Measurements from ENCODE around the gene MYCT1. TPM values are rescaled to one million over a fixed set of nuclear protein-coding genes. Genes with fewer than 3 reads are reported as not detected.
"Not testable (repeated sequence)": the region's sequence is repeated elsewhere in the genome, so short reads cannot be mapped to it uniquely, and the experiment has no call there.

MYCT1 gene, protein sequence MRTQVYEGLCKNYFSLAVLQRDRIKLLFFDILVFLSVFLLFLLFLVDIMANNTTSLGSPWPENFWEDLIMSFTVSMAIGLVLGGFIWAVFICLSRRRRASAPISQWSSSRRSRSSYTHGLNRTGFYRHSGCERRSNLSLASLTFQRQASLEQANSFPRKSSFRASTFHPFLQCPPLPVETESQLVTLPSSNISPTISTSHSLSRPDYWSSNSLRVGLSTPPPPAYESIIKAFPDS
- total RNA-seq: 0.21 TPM in 1 of 2 replicates, not detected in the other
- polyA plus RNA-seq (2012): 0.05 TPM

DNA sequence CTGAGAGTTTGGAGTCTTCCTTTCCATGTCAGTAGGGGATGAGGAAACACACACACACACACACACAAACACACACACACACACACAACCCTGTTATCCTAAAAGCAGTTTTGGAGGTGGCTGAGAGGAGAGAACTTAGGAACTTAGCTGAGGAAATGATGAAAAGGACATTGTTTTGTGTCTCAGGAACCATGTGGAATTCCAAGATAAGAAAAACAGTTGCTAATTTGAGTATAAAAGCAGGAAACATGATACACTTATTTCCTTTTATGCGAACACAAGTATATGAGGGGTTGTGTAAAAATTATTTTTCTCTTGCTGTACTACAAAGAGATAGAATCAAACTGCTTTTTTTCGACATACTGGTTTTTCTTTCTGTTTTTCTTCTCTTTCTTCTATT, at the start of gene MYCT1:
TSS of gene MYCT1 (plus strand) at position 264 of the 400 bp plus-strand sequence. CDS start at position 270, 6 bp downstream.
- DNase-seq (ENCODE audit: low read depth): no peak

DNA sequence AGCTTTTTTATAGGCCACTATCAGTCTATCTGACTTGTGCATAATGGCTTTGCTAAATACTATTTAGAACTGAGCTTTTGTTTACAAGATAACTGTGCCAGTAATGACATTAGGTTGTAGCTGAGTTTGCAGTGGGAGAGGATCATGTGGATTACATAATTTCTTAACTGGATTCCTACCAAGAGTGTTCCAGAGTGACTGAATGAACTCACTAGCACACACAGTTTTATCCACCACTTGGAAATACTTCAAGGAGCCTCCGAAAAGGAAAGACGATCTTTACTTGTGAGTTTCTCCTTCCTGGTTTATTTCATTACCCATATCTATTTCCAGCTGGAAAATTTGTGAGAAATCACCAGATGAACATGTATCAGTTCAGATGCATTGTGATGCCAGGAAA, 49.6 kb upstream of the MYCT1 start:
- no peak for DNase-seq (ENCODE audit: low read depth)

DNA sequence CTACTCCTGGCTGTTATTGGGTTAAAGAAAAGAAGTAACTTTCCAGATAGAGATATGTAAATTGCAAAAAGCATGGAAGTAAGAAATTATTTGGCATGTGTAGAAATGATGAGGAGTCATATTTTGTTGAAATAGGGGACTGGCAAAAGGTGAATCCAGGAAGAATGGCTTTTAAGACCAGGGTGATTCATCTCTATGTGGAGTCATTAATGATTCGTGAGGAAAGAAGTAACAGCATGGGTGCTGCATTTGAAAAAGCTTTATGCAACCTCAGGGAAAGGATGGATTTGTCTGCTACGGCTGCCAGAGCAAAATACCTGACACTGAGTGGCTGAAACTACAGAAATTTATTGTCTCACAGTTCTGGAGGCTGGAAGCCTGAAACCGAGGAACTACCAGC, 45.7 kb upstream of the MYCT1 start:
- no peak for DNase-seq (ENCODE audit: low read depth)

DNA sequence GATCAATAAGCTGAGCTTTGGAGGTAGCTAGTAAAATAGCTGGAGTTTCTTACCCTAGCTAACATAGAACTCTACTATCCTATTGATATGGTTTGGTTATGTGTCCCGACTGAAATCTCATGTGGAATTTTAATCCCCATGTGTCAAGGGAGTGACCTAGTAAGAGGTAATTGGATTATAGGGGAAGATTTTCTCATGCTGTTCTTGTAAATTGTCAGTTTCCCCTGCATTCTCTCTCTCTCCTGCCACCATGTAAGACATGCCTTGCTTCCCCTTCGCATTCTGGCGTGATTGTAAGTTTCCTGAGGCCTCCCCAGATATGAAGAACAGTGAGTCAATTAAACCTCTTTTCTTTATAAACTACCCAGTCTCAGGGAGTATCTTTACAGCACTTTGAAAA, 35.9 kb upstream of the MYCT1 start:
- no peak for DNase-seq (ENCODE audit: low read depth)

DNA sequence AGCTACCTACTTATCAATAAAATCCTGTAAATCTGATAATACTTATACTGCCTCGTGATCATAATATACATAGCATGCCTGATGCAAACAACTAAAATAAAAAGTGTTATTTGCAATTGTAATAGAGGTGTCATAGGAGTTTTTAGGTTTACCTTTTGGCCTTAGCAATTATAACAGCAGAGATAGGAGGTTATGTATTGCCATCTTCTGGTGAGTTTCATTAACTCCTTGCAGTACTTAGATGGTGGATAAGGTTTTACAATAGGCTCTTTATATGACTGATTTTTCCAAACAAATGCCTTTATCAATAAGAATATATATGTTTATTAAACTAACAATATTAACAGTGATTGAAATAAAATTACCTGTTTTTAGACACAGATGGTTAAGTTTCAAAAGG, 27.8 kb upstream of the MYCT1 start:
- peak; percentile 26 for DNase-seq (ENCODE audit: low read depth)

DNA sequence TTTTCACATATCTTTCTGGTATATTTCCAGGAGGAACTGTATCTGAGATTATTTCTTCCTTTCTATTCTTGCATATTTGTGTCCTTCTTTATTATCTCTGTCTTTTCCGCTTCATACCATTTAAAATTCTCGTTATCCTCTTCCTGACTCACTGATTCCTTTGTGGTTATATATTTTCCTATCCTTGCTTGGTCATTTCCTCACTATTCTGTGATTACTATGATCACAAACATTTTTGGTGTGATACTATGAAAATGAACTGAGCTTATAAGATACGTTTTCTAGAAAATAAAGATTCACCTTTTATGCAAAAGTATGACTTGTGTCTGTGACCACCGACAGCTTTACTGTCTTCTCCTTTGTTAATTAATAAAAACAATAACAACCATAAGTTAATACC, 26.5 kb upstream of the MYCT1 start:
- no peak for DNase-seq (ENCODE audit: low read depth)

DNA sequence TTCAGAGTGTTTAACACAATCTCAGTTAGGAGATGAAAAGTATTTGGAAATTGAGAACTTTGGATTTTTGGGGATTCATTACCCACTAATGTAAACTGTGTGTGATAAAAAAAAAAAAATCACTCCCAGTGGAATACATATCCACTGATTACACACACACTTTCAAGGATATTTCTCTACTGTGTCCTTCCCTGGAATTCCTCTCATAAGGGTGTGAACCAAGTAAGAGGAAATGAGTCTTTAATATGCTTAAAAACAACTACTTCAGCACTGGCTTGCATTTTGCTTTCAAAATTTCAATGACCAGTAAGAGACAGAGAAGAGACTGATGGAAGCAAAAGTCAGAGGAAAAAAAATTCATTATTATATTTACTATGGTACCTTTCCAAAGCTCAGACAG, 24.5 kb upstream of the MYCT1 start:
- DNase-seq (ENCODE audit: low read depth): no peak

DNA sequence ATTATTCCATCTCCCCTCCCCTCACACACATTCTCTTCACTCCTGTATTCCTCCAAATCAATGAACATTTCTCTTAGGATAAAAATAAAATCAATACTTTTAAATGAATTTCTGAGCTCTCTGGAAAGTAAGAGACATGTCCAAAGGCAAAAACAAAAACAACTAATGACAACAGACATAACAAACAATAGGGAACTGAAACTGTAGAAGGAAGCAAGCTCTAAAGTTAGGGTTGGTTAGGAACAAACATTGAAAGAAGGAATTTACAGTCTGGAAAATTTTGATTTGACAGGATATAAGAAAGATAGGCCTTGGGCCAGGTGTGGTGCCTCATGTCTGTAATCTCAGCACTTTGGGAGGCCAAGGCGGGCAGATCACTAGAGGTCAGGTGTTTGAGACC, 17.5 kb upstream of the MYCT1 start:
- no peak for DNase-seq (ENCODE audit: low read depth)

DNA sequence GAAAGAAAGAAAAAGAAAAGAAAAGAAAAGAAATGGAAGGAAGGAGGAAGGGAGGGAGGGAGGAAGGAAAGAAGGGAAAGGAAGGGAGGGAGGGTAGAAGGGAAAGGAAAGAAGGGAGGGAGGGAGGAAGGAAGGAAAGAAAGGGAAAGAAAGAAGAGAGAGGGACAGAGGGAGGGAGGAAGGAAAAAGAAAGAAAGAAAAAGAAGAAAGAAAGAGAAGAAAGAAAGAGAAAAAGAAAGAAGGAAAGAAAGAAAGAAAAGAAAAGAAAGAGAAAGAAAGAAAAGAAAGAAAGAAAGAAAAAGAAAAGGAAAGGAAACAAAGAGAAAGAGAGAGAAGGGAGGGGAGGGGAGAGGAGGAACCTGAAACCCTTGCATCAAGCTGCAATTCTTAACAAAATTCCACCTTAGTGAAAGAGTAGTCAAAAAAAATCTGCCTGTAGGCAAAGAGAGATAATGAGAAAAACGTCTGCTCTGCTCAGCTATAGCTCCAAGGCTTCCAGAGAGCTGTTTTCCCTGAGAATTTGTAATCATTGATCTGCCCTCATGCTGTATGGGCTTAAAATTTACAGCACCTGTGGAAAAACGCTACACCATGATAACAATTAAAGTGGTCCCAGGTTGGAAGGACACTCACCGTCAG, 16.7 kb upstream of the MYCT1 start:
- no peak for DNase-seq (ENCODE audit: low read depth)

DNA sequence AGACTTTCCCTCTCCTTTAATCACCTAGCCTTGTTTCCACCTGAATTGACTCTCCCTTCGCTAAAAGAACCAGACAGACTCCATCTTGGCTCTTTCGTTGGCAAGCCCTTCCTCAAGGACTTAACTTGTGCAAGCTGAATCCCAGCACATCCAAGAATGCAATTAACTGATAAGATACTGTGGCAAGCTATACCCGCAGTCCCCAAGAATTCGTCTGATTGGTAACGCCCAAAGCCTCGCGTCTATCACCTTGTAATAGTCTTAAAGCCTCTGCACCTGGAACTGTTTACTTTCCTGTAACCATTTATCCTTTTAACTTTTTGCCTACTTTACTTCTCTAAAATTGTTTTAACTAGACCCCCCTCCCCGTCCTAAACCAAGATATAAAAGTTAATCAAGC, 15.6 kb upstream of the MYCT1 start:
- DNase-seq (ENCODE audit: low read depth): no peak

DNA sequence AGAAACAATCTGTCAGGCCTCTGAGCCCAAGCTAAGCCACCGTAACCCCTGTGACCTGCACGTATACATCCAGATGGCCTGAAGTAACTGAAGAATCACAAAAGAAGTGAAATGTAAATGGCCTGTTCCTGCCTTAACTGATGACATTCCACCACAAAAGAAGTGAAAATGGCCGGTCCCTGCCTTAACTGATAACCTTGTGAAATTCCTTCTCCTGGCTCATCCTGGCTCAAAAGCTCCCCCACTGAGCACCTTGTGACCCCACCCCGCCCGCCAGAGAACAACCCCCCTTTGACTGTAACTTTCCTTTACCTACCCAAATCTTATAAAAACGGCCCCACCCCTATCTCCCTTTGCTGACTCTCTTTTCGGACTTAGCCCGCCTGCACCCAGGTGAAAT, 14.8 kb upstream of the MYCT1 start:
- DNase-seq (ENCODE audit: low read depth): not testable (repeated sequence)

DNA sequence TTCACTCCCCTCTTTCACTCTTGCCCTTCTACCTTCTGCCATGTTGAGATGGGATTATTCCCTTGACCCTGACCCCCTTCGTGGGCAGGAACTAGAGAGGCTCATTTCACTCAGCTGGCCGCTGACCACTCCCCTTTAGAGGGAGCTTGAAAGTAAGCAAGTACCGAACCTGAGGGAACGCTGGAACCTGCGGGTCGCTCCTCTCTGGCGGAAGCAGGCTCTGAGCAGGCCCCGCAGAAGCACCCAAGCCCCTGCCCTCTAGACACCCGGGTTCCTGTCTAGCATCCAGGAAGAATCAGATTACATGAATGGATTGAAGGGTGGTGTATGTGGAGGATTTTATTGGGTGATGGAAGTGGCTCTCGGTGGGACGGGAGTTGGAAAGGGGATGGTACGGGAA, 11.9 kb upstream of the MYCT1 start:
- DNase-seq (ENCODE audit: low read depth): no peak

DNA sequence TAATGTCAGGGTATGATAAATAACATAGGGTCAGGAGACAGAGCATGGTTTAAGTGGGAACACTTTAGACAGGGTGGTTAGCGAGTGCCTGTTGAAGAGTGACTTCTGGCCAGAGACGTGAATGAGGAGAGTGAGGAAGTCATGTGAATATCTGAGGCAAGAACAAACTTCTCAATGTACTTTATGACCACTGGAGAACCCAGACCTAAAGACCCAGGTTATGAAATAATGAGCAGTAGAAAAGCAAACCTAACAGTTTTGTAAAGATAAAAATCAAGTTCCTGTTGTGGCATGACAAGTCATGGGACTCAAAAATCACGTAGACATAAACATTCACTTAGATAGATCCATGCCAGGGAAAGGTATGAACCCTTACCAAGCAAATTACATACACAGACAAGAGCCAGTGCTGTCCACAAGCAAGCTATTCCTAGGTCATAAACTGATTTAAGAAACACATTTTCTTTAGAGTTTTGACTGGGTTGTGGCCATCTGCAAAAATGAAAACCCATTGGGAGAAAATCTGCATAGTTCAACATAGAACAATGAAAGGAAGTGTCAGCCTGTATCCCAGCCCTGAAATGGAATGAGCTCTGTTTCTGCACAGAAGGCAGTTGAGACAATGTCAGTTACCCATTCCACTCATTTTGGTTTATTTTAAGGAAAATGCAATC, 2.2 kb upstream of the MYCT1 start:
- DNase-seq (ENCODE audit: low read depth): no peak

DNA sequence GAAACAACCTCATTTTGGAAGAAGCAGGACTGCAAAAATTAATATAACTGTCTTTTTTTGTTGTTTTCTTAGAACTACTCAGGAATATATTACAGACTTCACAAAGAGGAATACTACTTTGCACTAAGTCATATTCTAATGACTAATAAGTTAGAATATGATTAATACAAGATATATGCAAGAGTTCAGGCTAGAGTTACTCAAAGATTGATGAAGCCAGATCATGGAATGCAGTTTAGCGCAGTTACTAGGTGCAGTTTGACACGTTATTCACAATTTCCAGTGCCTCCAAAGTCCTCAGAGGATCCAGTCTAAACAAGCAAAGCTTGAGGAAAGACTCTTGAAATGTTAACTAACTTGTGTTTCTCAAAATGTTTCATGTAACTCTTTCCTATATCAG, 1.2 kb upstream of the MYCT1 start:
- peak; percentile 30 for DNase-seq (ENCODE audit: low read depth)

DNA sequence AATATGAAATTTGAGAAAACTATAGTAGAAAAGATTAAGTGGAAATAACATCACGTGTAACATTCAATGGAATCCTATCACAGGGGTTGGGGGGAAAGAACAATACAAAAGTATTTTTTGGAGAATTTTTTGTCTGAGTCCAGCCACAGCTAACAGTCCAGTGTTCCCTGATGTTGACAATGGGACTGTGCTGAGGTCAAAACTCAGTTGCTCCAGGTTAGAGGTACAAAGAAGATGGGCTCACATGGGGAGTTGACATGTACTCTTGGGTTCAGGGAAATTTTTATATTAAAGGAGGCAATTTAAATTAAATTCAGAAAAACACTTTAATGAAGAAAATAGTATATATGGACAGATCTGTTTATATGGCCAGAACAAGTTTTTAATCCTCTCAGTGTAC, 995 bp downstream of the MYCT1 start:
- DNase-seq (ENCODE audit: low read depth): no peak

DNA sequence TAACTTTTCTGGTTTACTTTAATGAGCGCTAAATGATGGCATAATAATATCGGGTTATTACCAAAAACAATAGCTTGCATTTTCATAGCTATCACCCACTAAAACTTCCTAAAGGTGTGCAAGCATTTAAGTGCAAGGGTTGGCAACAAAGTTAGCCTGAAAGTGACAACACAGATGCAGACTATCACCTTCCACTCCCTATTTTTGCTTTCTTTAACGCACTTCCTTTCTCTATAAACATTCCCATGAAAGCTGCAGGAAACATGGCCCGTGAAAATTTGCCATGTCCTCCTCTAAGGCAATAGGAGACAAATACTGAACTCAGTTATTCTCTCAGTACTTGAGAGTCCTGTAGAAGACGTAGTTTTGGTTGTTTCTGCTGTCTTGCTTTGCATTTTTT, 2.7 kb downstream of the MYCT1 start:
- no peak for DNase-seq (ENCODE audit: low read depth)

DNA sequence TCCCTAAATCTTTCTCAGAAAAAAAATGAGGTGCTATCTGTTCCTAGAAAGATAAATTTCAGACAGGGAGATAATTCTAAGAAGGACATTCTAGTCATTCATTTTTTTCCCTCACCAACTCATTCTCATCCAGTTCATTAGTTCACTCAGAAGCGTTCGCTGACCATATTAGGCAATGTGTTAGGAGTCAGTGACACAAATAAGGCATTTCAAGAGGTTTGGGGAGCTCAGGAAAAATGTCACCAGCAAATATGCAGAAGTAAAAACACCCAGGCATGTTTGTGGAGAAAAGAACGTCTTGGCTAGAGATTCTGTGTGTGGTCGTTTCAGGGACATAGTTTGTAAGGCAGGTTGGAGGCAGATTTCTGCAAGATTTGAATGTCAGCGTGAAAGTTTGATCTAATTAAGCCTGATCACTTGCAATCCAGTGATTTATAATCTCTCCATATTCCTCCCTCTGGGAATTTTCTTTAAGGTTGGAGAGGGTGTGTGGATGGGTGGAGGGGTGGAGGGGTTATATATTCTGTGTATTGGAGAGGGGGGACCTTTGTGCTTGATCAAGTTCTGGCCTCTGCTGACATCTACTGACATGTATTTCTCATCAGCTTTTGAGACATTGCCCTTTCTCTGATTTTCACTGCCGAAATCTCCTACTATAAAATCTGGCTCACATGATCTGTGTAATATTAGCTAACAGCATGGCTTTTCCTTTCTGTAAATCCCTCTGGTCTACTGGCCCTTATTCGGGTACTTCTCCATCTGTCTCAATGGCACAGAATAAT, 3.6 kb downstream of the MYCT1 start:
- no peak for DNase-seq (ENCODE audit: low read depth)

DNA sequence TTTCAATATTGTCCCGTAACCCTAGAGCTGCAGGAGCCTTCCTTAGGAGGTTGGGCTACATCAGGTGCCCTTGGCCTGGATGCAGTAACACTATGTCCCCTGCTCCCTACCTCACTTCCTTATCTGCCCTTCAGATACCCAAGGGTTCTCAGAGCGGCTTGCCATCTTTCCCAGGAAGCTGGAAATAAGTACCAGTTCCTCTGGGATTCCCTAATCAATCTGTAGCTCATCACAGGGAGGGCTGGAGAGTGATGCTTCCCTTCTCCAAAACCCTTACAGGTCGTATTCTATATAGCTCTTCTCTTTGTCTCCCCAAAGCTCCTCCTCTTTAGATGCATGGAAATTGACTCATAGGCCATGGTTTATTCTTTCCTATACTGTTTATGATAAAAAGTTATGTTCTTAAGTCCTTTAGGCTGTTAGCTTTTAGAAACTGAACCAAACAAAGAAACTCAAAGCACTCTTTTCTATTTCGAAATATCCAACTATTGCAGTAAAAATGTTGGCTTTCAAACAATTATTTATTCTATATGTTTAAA, 4.2 kb downstream of the MYCT1 start:
- no peak for DNase-seq (ENCODE audit: low read depth)

DNA sequence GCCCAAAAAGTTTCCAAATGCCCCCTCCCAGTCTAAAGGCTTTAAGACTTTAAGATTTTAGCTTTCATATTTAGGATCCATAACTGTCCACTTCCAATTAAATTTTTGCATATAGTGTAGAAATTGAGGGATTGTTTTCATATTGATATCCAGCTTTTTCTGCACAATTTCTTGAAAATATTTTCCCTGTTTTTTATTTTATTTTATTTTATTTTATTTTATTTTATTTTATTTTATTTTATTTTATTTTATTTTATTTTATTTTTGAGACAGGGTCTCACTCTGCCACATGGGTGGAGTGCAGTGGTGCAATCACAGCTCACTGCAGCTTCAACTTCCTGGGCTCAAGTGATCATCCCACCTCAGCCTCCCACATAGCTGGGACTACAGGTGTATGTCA, 6.1 kb downstream of the MYCT1 start:
- not testable (repeated sequence) for DNase-seq (ENCODE audit: low read depth)

DNA sequence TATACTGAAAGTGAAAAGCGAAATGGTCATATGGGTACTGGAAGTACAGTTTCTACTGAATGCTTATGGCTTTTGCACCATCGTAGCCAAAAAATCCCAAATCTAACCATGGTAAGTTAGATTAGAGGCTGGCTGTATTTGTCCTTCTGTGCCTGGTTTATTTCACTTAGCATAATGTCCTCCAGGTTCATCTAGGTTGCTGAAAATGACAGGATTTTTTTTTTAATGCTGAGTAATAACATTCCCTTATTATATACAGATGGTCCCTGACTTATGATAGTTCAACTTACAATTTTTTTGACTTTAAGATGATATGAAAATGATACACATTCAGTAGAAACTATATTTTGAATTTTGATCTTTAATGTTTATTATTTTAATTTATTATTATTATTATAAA, 7.6 kb downstream of the MYCT1 start:
- DNase-seq (ENCODE audit: low read depth): no peak

DNA sequence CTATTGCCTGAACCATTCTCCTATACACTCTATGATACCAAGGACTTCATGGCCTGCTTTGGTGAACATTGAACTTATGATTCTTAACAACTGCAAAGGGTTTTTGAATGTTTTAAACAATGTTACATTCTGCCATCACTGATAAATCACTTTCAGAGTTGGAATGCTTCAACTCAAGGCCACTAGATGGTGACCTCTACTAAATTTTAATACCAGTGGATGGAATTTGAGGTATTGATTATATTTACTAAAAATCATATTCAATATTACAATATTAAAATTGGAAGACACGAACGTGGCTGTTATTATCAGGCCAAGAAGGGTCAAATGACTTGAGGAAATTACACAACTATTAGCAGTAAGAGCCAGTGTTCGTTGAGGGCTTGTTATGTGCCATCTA, 18.6 kb downstream of the MYCT1 start:
- DNase-seq (ENCODE audit: low read depth): no peak

DNA sequence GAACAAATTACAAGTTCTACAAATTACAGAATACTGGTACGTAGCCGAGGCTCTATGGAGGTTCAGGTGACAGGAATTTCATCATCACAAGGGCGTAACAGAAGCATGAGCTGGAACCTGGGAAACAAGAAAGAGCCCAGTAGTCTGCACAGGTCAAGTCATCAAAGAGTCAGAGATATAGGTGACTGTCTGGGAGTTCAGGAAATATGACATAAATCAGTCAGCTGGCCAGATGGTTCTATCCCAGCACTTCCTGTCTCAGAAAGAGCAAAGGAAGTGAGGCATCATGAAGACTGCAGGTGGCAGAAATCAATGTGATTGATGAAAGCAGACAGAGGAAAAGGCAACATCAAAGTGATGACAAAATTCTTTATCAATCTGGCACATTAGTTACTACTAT, 23.3 kb downstream of the MYCT1 start:
- no peak for DNase-seq (ENCODE audit: low read depth)

Measured in myocyte (in vitro differentiated cells).